Astrocyte (in vitro differentiated cells and primary cell): ENCODE data around the gene NPAS3. TPM values are rescaled to one million over a fixed set of nuclear protein-coding genes. Genes with fewer than 3 reads are reported as not detected.

ENCODE experiments used
- DNase-seq: peaks from one replicate; pipeline ENCODE4 v3.0.0-alpha.2; 2010; ENCODE audit warnings: low read depth
- FAIRE-seq: peaks from 2 replicates; lab custom pipeline; 2011; peaks lifted over from hg19 to GRCh38; lab: Jason Lieb, UNC
- H2AFZ ChIP-seq: 2 replicates; pipeline ENCODE4 v1.6.0; 2012; ENCODE audit warnings: low read depth, low read length, inconsistent platforms
- H3K27ac ChIP-seq: 2 replicates; pipeline ENCODE4 v1.5.1; 2011; ENCODE audit warnings: low read depth, low read length, inconsistent platforms
- H3K27me3 ChIP-seq: 2 replicates; pipeline ENCODE4 v1.6.0; 2011; ENCODE audit warnings: low read length, inconsistent platforms; ENCODE audit not compliant: insufficient read depth
- H3K36me3 ChIP-seq: 2 replicates; pipeline ENCODE4 v1.5.1; 2011; ENCODE audit warnings: low read length, inconsistent platforms; ENCODE audit not compliant: insufficient read depth
- H3K4me1 ChIP-seq: 2 replicates; pipeline ENCODE4 v1.5.1; 2011; ENCODE audit warnings: low read length, inconsistent platforms; ENCODE audit not compliant: insufficient read depth
- H3K4me2 ChIP-seq: 2 replicates; pipeline ENCODE4 v1.6.0; 2012; ENCODE audit warnings: low read length, inconsistent platforms
- H3K4me3 ChIP-seq: 2 replicates; pipeline ENCODE4 v1.5.1; 2011; ENCODE audit warnings: low read depth, mild to moderate bottlenecking, low read length, inconsistent platforms; ENCODE audit not compliant: insufficient read depth
- H3K79me2 ChIP-seq: 2 replicates; pipeline ENCODE4 v1.6.0; 2012; ENCODE audit warnings: mild to moderate bottlenecking, low read length, inconsistent platforms; ENCODE audit not compliant: insufficient read depth
- H3K9ac ChIP-seq: 2 replicates; pipeline ENCODE4 v1.6.0; 2012; ENCODE audit warnings: mild to moderate bottlenecking, low read length, inconsistent platforms
- H3K9me3 ChIP-seq: 2 replicates; pipeline ENCODE4 v1.5.1; 2012; ENCODE audit warnings: low read depth, mild to moderate bottlenecking, low read length, inconsistent platforms; ENCODE audit not compliant: insufficient read depth
- H4K20me1 ChIP-seq: 2 replicates; pipeline ENCODE4 v1.6.0; 2012; ENCODE audit warnings: low read length, inconsistent platforms; ENCODE audit not compliant: insufficient read depth
- H3K27ac Mint-ChIP-seq: one replicate; pipeline ENCODE4 v1.8.0; 2021; ENCODE audit warnings: mild to moderate bottlenecking, mixed read lengths; ENCODE audit not compliant: unreplicated experiment
- H3K27me3 Mint-ChIP-seq: one replicate; pipeline ENCODE4 v1.8.0; 2021; ENCODE audit warnings: low read depth, mixed read lengths; ENCODE audit not compliant: unreplicated experiment
- H3K36me3 Mint-ChIP-seq: one replicate; pipeline ENCODE4 v1.8.0; 2021; ENCODE audit warnings: low read depth, mixed read lengths; ENCODE audit not compliant: unreplicated experiment
- H3K4me1 Mint-ChIP-seq: one replicate; pipeline ENCODE4 v1.8.0; 2021; ENCODE audit warnings: low read depth, mixed read lengths; ENCODE audit not compliant: unreplicated experiment
- H3K4me3 Mint-ChIP-seq: one replicate; pipeline ENCODE4 v1.8.0; 2021; ENCODE audit warnings: mild to moderate bottlenecking, moderate library complexity, mixed read lengths; ENCODE audit not compliant: unreplicated experiment
- H3K9me3 Mint-ChIP-seq: one replicate; pipeline ENCODE4 v1.8.0; 2021; ENCODE audit warnings: mild to moderate bottlenecking, mixed read lengths; ENCODE audit not compliant: unreplicated experiment
- EZH2 ChIP-seq: IDR thresholded peaks from 2 replicates; pipeline ENCODE4 v1.6.1; 2012; ENCODE audit warnings: mild to moderate bottlenecking, low read length, inconsistent platforms; ENCODE audit not compliant: insufficient read depth
- total RNA-seq: library from RNA; stranded (reverse); gene quantifications from 2 replicates; pipeline ENCODE4 v1.2.1, GENCODE V29; 2021
- TF ChIP-seq, protein P1 (sequence below): IDR thresholded peaks from 2 replicates; pipeline ENCODE4 v1.5.1; 2011; ENCODE audit warnings: low read depth, mild to moderate bottlenecking, inconsistent platforms, low read length, moderate library complexity; ENCODE audit not compliant: insufficient read depth

Gene NPAS3
- total RNA-seq, 1 donor from 2014 or later: 2.6 TPM

DNA sequence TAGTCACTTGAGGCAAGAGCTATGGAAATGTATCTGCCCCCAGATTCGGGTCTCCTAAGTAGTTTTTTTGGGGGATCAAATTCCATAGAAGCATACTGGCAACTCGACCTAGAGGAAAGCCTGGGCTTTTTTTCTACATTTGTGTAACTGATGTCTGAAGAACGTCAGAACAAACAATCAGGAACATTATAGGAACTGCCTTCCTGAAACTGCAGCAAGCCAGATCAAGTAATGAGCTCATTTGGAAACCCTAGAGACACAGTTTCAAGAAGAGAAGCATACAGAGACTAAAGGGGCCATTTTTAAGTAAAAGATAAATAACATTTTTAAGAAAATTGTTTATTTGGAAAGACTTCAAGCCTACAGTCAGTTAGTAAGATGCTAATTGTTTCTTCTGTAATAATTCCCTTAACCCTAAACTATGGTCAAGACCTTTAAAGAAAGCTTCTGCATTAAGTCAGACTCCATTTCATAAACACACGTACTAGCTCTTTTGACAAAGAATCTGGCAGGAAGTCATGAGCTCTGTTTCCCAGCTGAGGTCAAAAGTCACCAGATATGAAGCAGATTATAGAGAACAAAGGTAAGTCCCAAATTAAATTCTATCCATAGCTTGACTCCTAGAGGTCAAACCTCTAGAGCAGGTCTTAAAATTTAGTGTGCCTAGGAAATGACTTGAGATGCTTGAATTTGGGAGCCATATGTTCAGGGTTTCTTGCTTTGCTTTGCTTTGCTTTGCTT, 899.4 kb downstream of the NPAS3 start:
- no peaks in the 10 kb centered on the region for H3K36me3 Mint-ChIP-seq
- Histone ChIP-seq H3K9me3 (no peaks in the 10 kb centered on the region), H3K27ac (no peak overlapping the region), H3K79me2 (no peaks in the 10 kb centered on the region), H2AFZ (no peak overlapping the region), H3K4me2 (no peak overlapping the region), H3K4me1 (no peaks in the 10 kb centered on the region), H4K20me1 (no peaks in the 10 kb centered on the region), H3K4me3 (no peak overlapping the region), H3K36me3 (no peaks in the 10 kb centered on the region), H3K9ac (no peak overlapping the region), H3K27me3 (no peaks in the 10 kb centered on the region)
- peaks cover 7% of the 10 kb centered on the region for H3K4me1 Mint-ChIP-seq
- H3K27me3 Mint-ChIP-seq: no peaks in the 10 kb centered on the region
- TF ChIP-seq, protein P1, sequence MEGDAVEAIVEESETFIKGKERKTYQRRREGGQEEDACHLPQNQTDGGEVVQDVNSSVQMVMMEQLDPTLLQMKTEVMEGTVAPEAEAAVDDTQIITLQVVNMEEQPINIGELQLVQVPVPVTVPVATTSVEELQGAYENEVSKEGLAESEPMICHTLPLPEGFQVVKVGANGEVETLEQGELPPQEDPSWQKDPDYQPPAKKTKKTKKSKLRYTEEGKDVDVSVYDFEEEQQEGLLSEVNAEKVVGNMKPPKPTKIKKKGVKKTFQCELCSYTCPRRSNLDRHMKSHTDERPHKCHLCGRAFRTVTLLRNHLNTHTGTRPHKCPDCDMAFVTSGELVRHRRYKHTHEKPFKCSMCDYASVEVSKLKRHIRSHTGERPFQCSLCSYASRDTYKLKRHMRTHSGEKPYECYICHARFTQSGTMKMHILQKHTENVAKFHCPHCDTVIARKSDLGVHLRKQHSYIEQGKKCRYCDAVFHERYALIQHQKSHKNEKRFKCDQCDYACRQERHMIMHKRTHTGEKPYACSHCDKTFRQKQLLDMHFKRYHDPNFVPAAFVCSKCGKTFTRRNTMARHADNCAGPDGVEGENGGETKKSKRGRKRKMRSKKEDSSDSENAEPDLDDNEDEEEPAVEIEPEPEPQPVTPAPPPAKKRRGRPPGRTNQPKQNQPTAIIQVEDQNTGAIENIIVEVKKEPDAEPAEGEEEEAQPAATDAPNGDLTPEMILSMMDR: no peak
- TF ChIP-seq EZH2: no peak
- H3K4me3 Mint-ChIP-seq: no peak overlapping the region
- H3K9me3 Mint-ChIP-seq: no peaks in the 10 kb centered on the region
- H3K27ac Mint-ChIP-seq: no peak overlapping the region
- FAIRE-seq (no peak), DNase-seq (no peak)

DNA sequence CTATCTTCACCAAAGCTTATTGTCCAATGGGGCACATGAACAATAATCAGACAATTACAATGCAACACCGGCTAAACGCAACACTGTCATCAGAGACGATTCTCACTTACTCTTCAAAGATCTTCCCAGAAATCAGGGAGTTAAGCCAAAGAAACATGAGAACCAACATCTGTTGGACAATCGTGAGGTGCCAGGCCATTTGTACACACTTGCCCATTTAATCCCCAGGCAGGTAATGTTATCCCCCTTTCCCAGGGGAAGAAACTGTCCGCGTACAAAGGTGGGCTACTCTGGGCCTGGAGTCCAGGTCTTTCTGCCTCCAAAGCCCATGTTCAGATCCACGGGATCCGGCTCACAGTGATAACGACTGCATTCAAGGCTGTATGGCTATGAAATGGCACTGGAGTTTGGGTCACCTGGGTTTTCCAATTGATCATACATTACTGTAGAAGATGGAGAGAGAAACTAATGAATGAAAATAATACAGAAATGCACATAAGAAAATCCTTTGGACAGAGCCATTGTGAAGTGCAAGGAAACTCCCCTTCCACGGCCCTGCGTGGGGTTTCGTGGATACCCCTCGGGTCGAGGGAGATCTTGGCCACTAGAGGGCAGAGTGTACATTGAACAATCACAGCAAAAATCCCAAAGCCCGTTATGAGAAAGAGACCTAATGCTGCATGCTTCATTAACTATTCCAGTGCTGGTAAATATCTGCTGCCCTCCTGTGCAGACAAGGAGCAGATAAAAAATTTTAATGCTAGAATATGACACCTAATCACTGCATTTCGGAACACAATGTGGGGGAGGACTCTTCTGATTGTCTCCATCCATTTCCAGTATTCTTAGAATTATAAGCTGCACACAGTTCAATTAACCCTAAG, 900.8 kb downstream of the NPAS3 start:
- Histone ChIP-seq H3K27ac (no peak overlapping the region), H4K20me1 (no peaks in the 10 kb centered on the region), H3K4me1 (no peaks in the 10 kb centered on the region), H3K79me2 (no peaks in the 10 kb centered on the region), H3K4me2 (no peak overlapping the region), H2AFZ (no peak overlapping the region), H3K36me3 (no peaks in the 10 kb centered on the region), H3K27me3 (no peaks in the 10 kb centered on the region), H3K4me3 (no peak overlapping the region), H3K9ac (no peak overlapping the region), H3K9me3 (no peaks in the 10 kb centered on the region)
- FAIRE-seq (no peak), DNase-seq (no peak)
- Mint-ChIP-seq H3K4me1 (peaks cover 10% of the 10 kb centered on the region), H3K27me3 (no peaks in the 10 kb centered on the region), H3K36me3 (no peaks in the 10 kb centered on the region), H3K27ac (no peak overlapping the region), H3K4me3 (no peak overlapping the region), H3K9me3 (no peaks in the 10 kb centered on the region)
- no peak for TF ChIP-seq EZH2
- TF ChIP-seq, protein P1: peak; percentile 86

DNA sequence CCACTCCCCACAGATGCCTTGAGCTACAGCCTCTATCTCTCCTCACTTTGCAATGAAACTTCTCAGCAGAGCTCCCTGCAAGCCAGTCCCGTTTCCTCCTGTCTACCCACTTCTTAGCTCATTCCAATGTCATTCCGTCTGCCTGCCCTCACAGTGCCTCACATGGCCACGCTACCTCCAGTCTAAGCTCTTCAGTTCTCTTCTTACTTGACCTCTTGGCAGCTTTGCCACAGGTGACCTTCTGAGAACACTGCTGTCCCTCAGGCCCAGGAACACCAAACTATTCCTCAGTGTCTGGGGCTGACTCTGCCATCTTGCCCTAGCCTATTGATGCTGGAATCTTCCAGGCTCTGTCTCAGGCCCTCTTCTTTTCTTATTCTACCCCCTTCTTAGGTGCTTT, 902.1 kb downstream of the NPAS3 start:
- Mint-ChIP-seq H3K27me3 (no peaks in the 10 kb centered on the region), H3K36me3 (no peaks in the 10 kb centered on the region), H3K4me3 (no peak overlapping the region), H3K27ac (no peak overlapping the region), H3K4me1 (peaks cover 10% of the 10 kb centered on the region), H3K9me3 (no peaks in the 10 kb centered on the region)
- TF ChIP-seq, protein P1: no peak
- TF ChIP-seq EZH2: no peak
- H3K4me1 ChIP-seq: no peaks in the 10 kb centered on the region
- H3K9ac ChIP-seq: no peak overlapping the region
- FAIRE-seq (no peak), DNase-seq (no peak)
- H3K4me3 ChIP-seq: no peak overlapping the region
- no peak overlapping the region for H3K27ac ChIP-seq
- no peaks in the 10 kb centered on the region for H3K79me2 ChIP-seq
- H4K20me1 ChIP-seq: no peaks in the 10 kb centered on the region
- H3K27me3 ChIP-seq: no peaks in the 10 kb centered on the region
- no peaks in the 10 kb centered on the region for H3K36me3 ChIP-seq
- H2AFZ ChIP-seq: no peak overlapping the region
- no peaks in the 10 kb centered on the region for H3K9me3 ChIP-seq
- H3K4me2 ChIP-seq: no peak overlapping the region
